Effector CD4-positive, alpha-beta T cell (primary cell): Measurements from ENCODE around the gene KIAA1755.

Source experiments
- DNase-seq: peaks from one replicate; pipeline ENCODE4 v3.0.0-alpha.2; 2020

The KIAA1755 gene

GRCh38 chr20:38238829-38239228, 21.7 kb downstream of the KIAA1755 start:
- DNase-seq, result no peak

DNA sequence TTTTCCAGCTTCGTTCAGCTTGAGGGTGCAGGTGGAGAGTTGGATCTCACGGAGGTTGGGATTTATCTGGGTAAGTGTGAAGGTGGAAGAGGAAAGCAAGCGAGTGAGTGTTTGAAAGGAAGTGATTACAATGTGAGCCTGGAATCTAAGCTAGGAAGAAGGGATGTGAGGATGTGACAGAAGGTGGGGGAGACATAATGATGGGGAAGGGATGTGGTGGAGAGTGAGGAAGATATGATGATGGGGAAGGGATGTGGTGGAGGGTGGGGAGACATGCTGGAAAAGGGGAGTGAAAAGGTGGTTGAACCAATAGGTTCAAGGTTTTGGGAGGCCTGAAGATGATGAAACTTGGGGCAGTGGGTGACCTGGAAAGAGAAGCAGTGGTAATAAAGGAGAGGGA, 23.2 kb downstream of the KIAA1755 start:
- DNase-seq, result no peak

DNA sequence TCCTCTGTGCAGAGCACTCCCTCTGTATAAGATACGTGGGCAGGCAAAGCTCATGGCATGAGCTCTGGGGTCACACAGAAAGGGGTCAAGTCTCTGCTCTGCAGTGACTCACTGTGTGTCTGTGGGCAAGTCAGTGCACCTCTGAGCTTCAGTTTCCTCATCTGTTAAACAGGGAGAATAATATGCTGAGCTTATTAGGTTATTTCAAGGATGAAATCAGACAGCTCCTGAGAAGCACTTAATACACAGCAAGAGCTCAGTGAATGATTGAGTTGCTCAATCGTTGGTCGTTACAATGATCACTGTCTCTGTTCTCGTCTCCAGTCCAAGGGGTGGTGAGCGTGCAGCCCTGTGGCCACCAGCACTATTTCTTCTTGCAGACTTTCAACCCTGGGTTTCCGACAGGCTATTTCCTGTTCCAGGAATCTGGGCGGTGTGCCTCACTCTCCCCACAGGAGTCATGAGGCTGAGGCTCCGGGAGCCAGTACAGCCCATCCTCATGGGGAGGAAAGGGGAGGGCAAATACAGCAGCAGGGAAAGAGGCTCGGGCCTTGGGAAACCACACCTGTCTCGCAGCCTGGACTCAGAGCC, 28.9 kb downstream of the KIAA1755 start:
- no peak for DNase-seq

- DNase-seq, result no peak
Measured at GRCh38 chr20:38230957-38231526, 29.5 kb downstream of the KIAA1755 start.

DNA sequence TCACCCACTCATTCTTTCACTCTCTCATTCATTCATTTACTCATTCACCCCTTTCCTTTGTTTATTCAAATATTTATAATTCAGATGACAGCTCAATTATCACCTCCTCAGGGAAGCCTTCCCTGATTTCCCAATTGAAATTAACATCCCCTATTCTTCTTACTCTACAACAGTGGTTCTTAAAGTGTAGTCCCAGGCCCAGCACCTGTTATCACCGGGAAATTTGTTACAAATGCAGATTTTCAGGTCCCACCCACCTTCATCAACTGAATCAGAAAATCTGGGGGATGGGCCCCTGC, 30.3 kb downstream of the KIAA1755 start:
- DNase-seq, result no peak

GRCh38 chr20:38229376-38230252, 30.9 kb downstream of the KIAA1755 start:
- no peak for DNase-seq

GRCh38 chr20:38228436-38228835, 32.1 kb downstream of the KIAA1755 start:
- DNase-seq, result no peak

DNA sequence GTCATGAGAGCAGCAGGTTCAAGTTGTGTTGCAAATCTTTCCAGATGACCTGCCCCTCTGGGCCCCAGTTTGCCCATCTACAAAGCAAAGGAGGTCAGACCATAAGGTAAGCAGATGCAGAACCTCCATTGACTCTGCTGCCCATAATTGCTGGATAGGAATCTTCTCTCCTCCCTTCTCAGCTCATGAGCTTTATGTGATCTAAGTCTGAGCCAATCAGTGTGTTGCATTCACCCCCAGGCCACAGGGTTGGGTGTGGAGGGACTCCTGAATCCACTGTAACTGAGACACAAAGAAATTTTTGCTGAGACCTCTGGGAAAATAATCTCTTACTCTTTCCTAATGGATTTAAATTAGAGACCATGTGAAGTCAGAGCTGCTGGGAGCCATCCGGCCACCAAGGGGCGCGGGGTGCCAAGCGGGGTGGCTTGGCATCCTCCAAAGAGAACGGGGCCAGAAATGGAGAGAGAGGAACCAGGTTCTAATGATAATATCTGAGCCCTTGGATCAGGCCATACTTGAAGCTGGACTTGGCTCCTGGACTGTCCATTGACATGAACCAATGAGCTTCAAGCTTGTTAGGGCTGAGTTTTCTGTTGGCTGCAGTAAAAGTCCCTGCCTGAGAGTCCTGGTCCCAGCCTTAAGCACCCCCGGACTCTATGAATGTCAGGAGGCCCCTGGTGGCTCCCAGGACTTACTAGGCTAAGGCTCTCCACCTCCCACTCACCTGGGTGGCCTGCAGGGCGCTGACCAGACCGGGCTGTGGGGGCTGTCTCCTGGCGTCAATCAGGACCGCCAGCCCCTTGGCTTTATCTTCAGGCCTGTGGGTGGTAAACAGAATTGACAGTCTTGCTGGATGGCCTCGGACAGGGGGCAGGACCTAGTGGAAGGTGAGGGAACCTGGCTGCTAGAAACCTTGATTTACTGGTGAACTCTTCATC, 32.8 kb downstream of the KIAA1755 start:
- DNase-seq, result no peak

DNA sequence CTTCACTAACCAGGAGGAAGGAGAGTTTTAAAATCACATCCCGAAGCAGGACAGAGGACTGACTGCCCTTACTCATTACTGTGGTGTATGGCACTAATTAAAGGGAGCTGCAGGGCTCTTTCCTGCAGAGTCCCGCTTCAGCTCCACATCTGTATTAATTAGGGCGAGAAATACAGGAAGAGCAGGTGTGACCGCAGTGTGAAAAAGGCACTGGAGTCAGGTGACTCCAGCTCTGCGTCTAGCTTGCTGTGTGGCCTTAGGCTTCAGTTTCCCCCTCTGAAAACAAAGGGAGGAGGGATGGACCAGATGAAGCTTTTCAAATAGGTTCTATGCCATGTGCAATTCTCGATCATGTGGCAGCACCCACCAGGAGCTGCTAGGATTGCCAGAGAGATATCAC, 34.0 kb downstream of the KIAA1755 start:
- DNase-seq, result no peak

GRCh38 chr20:38225900-38226263, 34.7 kb downstream of the KIAA1755 start:
- no peak for DNase-seq

GRCh38 chr20:38225240-38225899, 35.2 kb downstream of the KIAA1755 start:
- DNase-seq, result no peak

DNA sequence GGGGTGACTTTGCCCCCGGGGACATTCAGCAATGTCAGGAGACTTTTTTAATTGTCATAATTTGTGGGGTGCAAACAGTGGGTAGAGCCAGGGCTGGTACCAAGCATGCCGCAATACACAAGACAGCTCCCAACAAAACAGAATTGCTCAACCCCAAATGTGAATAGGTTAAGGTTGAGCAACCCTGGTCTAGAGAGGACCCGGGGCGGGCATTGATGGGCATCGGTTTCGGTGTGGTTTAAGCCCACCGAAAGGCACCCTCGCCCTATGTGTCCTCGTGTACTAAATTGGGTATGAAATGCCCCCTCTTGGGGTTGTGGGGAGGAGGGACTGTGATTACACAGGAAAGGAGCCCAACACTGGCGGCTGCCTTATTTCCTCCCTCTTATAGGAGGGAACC, 36.0 kb downstream of the KIAA1755 start:
- no peak for DNase-seq

DNA sequence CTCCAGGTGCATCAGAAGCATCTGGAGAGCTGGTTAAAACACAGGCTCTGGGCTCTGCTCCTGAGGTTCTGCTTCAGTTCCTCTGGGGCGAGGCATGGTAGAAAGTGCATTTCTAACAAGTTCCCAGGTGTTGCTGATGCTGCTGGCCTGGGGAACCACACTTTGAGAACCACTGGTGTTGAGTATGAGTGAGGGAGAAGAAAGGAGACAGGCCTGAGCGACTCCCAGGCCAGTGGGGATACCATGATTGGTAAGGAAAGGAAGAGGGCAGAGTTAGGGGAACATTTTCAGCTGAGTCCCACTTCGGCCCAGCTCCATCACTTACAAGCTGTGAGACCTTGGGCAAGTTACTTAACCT, 36.8 kb downstream of the KIAA1755 start:
- DNase-seq, result no peak

DNA sequence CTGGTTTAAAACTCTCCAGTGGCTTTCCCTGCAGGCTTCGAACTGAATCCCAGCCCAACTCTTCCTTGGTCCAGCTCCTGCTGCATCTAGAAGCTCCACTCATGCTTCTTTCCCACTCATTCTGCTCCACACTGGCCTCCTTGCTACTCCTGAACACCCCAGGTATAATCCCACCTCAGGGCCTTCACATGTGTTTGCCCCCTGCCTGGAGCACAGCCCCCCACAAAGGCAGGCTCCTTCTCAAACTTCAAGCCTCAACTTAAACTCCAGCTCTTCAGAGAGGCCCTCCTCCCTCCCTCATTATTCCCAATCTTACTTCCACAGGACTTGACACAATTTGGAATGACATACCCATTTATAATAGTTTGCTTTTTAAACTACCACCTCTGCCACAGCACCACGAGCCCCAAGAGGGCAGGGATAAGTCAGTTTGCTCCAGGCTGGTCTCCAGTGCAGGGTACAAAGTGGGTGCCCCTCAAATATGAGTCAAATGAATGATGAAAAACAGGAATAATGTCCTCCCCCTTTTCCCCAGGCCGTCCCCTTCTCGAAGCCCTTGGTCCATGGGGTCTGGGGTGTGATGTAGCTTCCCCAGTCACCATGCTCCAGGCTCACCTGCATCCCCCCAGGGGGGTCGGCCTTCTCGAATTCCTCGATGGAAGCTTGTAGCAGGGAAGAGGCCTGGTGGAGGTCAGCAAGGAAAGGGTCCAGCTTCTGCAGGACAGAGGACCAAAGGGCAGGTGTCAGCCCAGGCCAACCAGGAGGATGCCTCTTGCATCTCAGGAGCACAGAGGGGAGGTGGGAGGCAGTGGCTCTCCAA, 37.4 kb downstream of the KIAA1755 start:
- DNase-seq, result no peak

DNA sequence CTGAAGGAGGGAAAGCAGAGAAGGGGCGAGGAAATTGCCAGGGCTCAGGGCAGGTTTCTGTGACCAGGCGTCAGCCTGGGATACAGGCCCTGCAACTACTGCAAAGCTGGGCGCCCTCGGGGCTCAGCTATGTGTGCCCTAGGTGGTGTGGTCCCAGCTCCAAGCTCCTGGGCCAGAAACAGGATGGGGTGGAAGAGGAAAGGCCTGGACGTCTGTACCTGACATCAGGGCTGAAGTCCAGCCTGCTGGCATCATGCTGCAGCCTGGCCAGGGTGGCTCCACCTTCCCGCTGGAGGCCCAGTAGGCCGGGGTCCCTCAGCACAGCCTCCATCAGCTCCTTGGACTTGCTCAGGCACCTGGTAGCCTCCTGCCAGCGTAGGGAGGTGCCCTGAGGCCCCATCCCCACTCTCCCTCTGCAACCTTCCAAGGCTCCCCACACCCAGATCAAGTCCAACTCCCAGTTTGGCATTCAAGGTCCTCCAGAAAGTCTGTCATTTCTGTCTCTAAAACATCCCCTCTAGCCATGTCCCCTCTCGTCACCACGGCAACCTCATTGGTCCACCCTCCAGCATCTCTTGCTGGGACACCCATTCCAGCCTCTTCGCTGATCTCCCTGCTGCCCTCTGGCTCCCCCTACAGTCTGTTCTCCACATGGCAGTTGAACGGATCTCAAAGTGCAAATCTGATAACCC, 38.2 kb downstream of the KIAA1755 start:
- DNase-seq, result peak; percentile 32

- DNase-seq, result peak; percentile 55
Measured at GRCh38 chr20:38221119-38221589, 39.4 kb downstream of the KIAA1755 start.

GRCh38 chr20:38220587-38221118, 39.9 kb downstream of the KIAA1755 start:
- no peak for DNase-seq

GRCh38 chr20:38219006-38219950, 41.3 kb downstream of the KIAA1755 start:
- no peak for DNase-seq

DNA sequence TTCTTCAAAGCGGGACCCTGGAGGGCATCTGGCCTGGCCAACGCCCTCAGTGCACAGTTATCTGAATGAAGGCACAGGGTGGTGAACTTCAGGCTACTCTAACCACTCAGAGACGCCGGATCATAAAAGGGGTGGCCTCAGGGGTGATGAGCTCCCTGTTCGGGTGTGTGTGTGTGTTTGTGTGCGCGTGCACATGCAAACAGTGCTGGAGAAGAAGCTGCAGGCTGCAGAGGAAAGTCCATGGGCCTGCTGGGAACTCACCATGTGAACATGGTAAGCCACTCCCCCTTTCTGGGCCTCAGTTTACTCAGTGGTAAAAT, 42.0 kb downstream of the KIAA1755 start:
- no peak for DNase-seq
